ENCODE measurements around the gene SMIM28. TPM values are rescaled to one million over a fixed set of nuclear protein-coding genes. Genes with fewer than 3 reads are reported as not detected.
A peak's percentile ranks its signal among the peaks of the same experiment; 100 is the strongest.

SMIM28 gene
- total and polyA plus RNA-seq, 2 experiments from 2014 or later = not detected

DNA sequence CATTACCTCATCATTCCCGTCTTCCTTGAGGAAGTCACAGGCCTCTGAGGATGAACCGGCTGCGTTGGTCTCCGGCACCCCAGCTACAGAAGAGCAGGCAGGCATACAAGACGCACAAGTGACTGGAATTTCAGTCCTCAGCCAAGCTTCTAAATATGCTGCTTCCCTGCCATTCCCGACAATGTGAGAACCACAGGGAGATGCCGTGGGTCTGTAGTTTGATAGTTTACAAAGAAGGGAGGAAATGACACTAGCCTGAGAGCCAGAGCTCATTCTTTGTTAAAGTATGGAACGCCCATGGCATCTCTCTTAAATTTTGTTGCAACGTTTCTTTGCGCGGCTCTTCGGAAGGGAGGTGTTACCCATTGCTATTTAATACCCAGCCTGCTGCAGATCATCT is 52.1 kb downstream of the SMIM28 start:
- Histone ChIP-seq H3K27me3 (no peaks in the 10 kb centered on the region), H3K4me3 (no peak overlapping the region), H3K9me3 (ENCODE audit: low read depth) (no peaks in the 10 kb centered on the region), H3K27ac (no peak overlapping the region), H3K4me1 (ENCODE audit: low read depth) (peaks cover 21% of the 10 kb centered on the region), H3K36me3 (no peaks in the 10 kb centered on the region)
- TF ChIP-seq, protein P1, sequence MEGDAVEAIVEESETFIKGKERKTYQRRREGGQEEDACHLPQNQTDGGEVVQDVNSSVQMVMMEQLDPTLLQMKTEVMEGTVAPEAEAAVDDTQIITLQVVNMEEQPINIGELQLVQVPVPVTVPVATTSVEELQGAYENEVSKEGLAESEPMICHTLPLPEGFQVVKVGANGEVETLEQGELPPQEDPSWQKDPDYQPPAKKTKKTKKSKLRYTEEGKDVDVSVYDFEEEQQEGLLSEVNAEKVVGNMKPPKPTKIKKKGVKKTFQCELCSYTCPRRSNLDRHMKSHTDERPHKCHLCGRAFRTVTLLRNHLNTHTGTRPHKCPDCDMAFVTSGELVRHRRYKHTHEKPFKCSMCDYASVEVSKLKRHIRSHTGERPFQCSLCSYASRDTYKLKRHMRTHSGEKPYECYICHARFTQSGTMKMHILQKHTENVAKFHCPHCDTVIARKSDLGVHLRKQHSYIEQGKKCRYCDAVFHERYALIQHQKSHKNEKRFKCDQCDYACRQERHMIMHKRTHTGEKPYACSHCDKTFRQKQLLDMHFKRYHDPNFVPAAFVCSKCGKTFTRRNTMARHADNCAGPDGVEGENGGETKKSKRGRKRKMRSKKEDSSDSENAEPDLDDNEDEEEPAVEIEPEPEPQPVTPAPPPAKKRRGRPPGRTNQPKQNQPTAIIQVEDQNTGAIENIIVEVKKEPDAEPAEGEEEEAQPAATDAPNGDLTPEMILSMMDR (IDR thresholded peaks at IDR 0.05; ENCODE audit: low read depth, low read length) = no peak
- no peak for DNase-seq (ENCODE audit: low read depth in 1 of 2, low spot score in 1 of 2)

DNA sequence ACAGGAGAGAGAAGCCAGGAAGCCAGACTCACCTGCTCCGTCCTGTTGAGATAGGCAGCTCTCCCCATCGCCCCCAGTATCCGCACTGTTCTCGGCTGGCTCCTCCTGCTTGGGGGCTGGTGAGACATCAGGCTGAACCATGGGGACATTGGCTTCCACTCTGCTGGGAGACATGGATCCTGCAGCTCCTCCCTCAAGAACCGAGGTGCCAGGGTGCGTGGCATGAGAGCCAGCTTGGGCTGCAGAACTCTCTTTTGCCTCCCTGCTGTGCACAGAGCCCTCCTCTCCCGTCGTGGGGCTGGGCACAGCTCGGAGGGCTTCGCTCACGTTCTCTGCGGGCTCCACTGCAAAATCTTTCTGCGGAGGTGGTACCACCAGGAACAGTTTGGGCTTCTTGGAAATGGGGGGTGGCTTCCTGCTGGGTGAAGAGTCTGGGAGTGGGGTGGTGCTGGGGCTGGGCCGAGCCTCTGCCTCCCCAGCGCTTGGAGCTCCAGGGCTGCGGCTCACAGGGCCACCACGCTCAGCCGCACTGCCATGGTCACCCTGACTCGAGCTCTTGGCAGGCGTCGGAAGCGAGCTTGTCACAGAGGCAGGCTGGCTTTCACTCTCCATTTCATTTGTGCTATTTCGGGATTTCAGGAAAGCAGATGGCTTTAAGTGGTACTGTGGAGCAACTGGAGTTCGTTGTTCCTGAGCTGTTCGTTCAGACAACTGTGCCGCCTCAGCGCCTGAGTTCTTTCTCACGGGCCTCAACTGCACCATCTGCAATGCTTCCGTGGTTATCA is 52.8 kb downstream of the SMIM28 start:
- Histone ChIP-seq H3K36me3 (no peaks in the 10 kb centered on the region), H3K4me3 (no peak overlapping the region), H3K9me3 (ENCODE audit: low read depth) (no peaks in the 10 kb centered on the region), H3K4me1 (ENCODE audit: low read depth) (peaks cover 21% of the 10 kb centered on the region), H3K27ac (peak overlapping the region; percentile 77), H3K27me3 (no peaks in the 10 kb centered on the region)
- TF ChIP-seq, protein P1 (IDR thresholded peaks at IDR 0.05; ENCODE audit: low read depth, low read length) = no peak
- peak in 1 of 2 donors; percentile 64 for DNase-seq (ENCODE audit: low read depth in 1 of 2, low spot score in 1 of 2)

DNA sequence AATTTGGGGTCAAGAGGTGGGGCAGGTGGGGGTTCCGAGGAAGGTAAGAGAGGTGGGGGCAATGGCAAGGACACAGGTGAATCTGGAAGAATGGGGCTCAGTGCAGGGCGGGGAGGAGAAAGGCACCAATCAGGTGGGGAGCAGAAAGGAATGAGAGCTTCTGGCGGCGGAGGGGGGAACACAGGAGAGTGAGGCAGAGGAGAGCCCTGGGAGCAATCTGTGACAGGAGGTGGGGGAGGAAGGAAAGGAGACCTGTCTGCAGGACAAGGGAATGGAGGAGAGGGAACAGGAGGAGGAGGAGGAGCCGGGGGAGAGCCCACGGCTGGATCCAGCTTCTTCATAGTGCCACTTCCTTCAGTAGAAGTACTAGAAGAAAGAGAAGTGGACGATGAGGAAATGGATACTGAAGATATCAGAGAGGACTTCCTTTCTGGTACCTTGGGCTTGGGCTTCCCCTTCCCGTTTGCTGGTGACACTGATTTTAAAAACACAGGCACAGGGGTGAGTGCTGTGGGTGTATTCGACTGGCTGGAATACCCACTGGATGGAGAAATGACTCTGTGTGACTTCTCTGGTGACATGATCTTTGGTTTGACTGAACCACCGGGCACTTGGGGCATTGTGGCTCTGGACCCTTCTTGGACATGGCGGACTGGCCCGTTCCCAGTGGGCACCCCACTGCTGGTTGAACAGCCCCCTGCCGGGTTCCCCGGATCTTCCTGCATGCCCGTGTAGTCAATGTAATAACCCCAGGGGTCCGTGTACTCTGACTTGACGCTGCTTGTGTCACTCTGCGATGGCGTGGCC is 53.8 kb downstream of the SMIM28 start:
- Histone ChIP-seq H3K4me3 (no peak overlapping the region), H3K27ac (peak overlapping the region; percentile 77), H3K27me3 (no peaks in the 10 kb centered on the region), H3K9me3 (ENCODE audit: low read depth) (no peaks in the 10 kb centered on the region), H3K36me3 (no peaks in the 10 kb centered on the region), H3K4me1 (ENCODE audit: low read depth) (peaks cover 21% of the 10 kb centered on the region)
- TF ChIP-seq, protein P1 (IDR thresholded peaks at IDR 0.05; ENCODE audit: low read depth, low read length) = no peak
- no peak for DNase-seq (ENCODE audit: low read depth in 1 of 2, low spot score in 1 of 2)

DNA sequence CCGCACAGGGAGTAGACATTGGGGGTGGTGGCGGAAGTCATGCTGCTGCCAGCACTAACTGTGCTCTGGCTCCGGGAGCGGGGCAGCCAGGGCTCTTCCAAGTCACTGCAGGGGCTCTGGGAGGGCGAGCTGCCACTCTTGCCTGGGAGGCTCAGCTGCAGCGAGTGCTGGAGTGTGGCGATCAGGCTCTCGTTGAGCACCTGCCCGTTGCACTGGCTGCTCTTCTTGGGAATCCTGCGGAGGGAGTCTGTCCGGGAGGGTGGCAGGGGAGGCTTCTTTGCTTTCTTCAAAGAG is 54.3 kb downstream of the SMIM28 start:
- H3K9me3 ChIP-seq (ENCODE audit: low read depth) = no peaks in the 10 kb centered on the region
- no peak overlapping the region for H3K4me3 ChIP-seq
- H3K36me3 ChIP-seq = no peaks in the 10 kb centered on the region
- H3K27ac ChIP-seq = no peak overlapping the region
- H3K4me1 ChIP-seq (ENCODE audit: low read depth) = peaks cover 21% of the 10 kb centered on the region
- no peak for DNase-seq (ENCODE audit: low read depth in 1 of 2, low spot score in 1 of 2)
- H3K27me3 ChIP-seq = no peaks in the 10 kb centered on the region
- TF ChIP-seq, protein P1 (IDR thresholded peaks at IDR 0.05; ENCODE audit: low read depth, low read length) = no peak

Other genes starting within 250 kb of the SMIM28 start
- 1.1 TPM in 2 replicates for gene ARFGEF3, start 216.0 kb upstream of the SMIM28 start, total RNA-seq
- 0.11 and 0.43 TPM in 2 replicates for gene ARFGEF3, start 216.0 kb upstream of the SMIM28 start, polyA plus RNA-seq
- not detected in 2 replicates for gene PBOV1, start 159.4 kb upstream of the SMIM28 start, total RNA-seq
- not detected in 2 replicates for gene PBOV1, start 159.4 kb upstream of the SMIM28 start, polyA plus RNA-seq
- 55.9 and 62.2 TPM in 2 replicates for gene HEBP2, start 26.3 kb downstream of the SMIM28 start, total RNA-seq
- 97.1 and 109 TPM in 2 replicates for gene HEBP2, start 26.3 kb downstream of the SMIM28 start, polyA plus RNA-seq
- gene NHSL1, start 121.6 kb downstream of the SMIM28 start, total RNA-seq = 8.4 and 11.3 TPM in 2 replicates
- gene NHSL1, start 121.6 kb downstream of the SMIM28 start, polyA plus RNA-seq = 6.0 and 6.6 TPM in 2 replicates